ENCODE results near the gene PKNOX2.

The PKNOX2 gene

GRCh38 chr11:125188021-125188420 is 23.5 kb downstream of the PKNOX2 start:
- no peak overlapping the region for H3K4me2 ChIP-seq (ENCODE audit: insufficient read depth, low read length)
- TF ChIP-seq CTCF (IDR thresholded peaks at IDR 0.05; ENCODE audit: borderline replicate concordance, extremely low read depth, low read length, poor library complexity, severe bottlenecking) (no peak), EZH2 (IDR thresholded peaks at IDR 0.05; ENCODE audit: borderline replicate concordance, low read depth, low read length, severe bottlenecking) (no peak)

GRCh38 chr11:125190566-125190965 is 26.0 kb downstream of the PKNOX2 start:
- no peaks in the 10 kb centered on the region for H4K20me1 ChIP-seq (ENCODE audit: insufficient read depth, low read length)
- no peaks in the 10 kb centered on the region for H3K27me3 ChIP-seq (ENCODE audit: insufficient read depth, low read length, poor library complexity)
- ATAC-seq (ENCODE audit: insufficient read depth, low read depth) (no peak), DNase-seq (no peak)
- no peak overlapping the region for H3K27ac ChIP-seq (ENCODE audit: low read length)
- no peak overlapping the region for H3K9ac ChIP-seq (ENCODE audit: low read depth, low read length)
- H3K4me3 ChIP-seq (ENCODE audit: low read depth in 1 of 2, low read length in 2 of 2), result no peak overlapping the region
- no peak for TF ChIP-seq CTCF (IDR thresholded peaks at IDR 0.05; ENCODE audit: borderline replicate concordance, extremely low read depth, low read length, poor library complexity, severe bottlenecking)
- no peaks in the 10 kb centered on the region for H3K9me3 ChIP-seq (ENCODE audit: insufficient read depth, low read length, severe bottlenecking)
- H3K4me2 ChIP-seq (ENCODE audit: insufficient read depth, low read length), result no peak overlapping the region
- no peaks in the 10 kb centered on the region for H3K4me1 ChIP-seq (ENCODE audit: insufficient read depth, low read length)
- H3K79me2 ChIP-seq (ENCODE audit: insufficient read depth, low read length), result no peaks in the 10 kb centered on the region
- no peaks in the 10 kb centered on the region for H3K36me3 ChIP-seq (ENCODE audit: insufficient read depth, low read length)
- no peak overlapping the region for H2AFZ ChIP-seq (ENCODE audit: low read depth, low read length)

More at GRCh38 chr11:125188021-125188420, 23.5 kb downstream of the PKNOX2 start:
- Histone ChIP-seq H3K79me2 (ENCODE audit: insufficient read depth, low read length) (no peaks in the 10 kb centered on the region), H3K27ac (ENCODE audit: low read length) (no peak overlapping the region), H2AFZ (ENCODE audit: low read depth, low read length) (no peak overlapping the region), H3K36me3 (ENCODE audit: insufficient read depth, low read length) (no peaks in the 10 kb centered on the region), H3K9me3 (ENCODE audit: insufficient read depth, low read length, severe bottlenecking) (no peaks in the 10 kb centered on the region), H3K4me1 (ENCODE audit: insufficient read depth, low read length) (no peaks in the 10 kb centered on the region), H4K20me1 (ENCODE audit: insufficient read depth, low read length) (no peaks in the 10 kb centered on the region), H3K27me3 (ENCODE audit: insufficient read depth, low read length, poor library complexity) (no peaks in the 10 kb centered on the region), H3K9ac (ENCODE audit: low read depth, low read length) (no peak overlapping the region), H3K4me3 (ENCODE audit: low read depth in 1 of 2, low read length in 2 of 2) (no peak overlapping the region)
- ATAC-seq (ENCODE audit: insufficient read depth, low read depth), result no peak
- no peak for DNase-seq

- H3K4me3 ChIP-seq (ENCODE audit: low read depth in 1 of 2, low read length in 2 of 2), result no peak overlapping the region
- H3K36me3 ChIP-seq (ENCODE audit: insufficient read depth, low read length), result no peaks in the 10 kb centered on the region
- H4K20me1 ChIP-seq (ENCODE audit: insufficient read depth, low read length), result no peaks in the 10 kb centered on the region
- no peak overlapping the region for H3K27ac ChIP-seq (ENCODE audit: low read length)
- H3K4me1 ChIP-seq (ENCODE audit: insufficient read depth, low read length), result no peaks in the 10 kb centered on the region
- ATAC-seq (ENCODE audit: insufficient read depth, low read depth), result no peak
- H3K9ac ChIP-seq (ENCODE audit: low read depth, low read length), result no peak overlapping the region
- no peaks in the 10 kb centered on the region for H3K79me2 ChIP-seq (ENCODE audit: insufficient read depth, low read length)
- DNase-seq, result no peak
- H3K4me2 ChIP-seq (ENCODE audit: insufficient read depth, low read length), result no peak overlapping the region
- TF ChIP-seq CTCF (IDR thresholded peaks at IDR 0.05; ENCODE audit: borderline replicate concordance, extremely low read depth, low read length, poor library complexity, severe bottlenecking) (no peak), EZH2 (IDR thresholded peaks at IDR 0.05; ENCODE audit: borderline replicate concordance, low read depth, low read length, severe bottlenecking) (no peak)
- H3K9me3 ChIP-seq (ENCODE audit: insufficient read depth, low read length, severe bottlenecking), result no peaks in the 10 kb centered on the region
- no peak overlapping the region for H2AFZ ChIP-seq (ENCODE audit: low read depth, low read length)
- H3K27me3 ChIP-seq (ENCODE audit: insufficient read depth, low read length, poor library complexity), result no peaks in the 10 kb centered on the region
Measured at GRCh38 chr11:125192183-125192582, 27.6 kb downstream of the PKNOX2 start.
